ENCODE measurements around the gene A2M.

Gene A2M

GRCh38 chr12:9076733-9077132 lies 39.0 kb downstream of the A2M start:
- FAIRE-seq = no peak
- no peak for TF ChIP-seq TAF1 (IDR thresholded peaks at IDR 0.05; ENCODE audit: low read depth, low read length)
- TF ChIP-seq POU2F2 (IDR thresholded peaks at IDR 0.05; ENCODE audit: low read depth, low read length) = no peak
- no peak for TF ChIP-seq SPI1 (IDR thresholded peaks at IDR 0.05; ENCODE audit: low read depth, low read length)
- TF ChIP-seq PAX5 (IDR thresholded peaks at IDR 0.05; ENCODE audit: insufficient read depth, low read length, severe bottlenecking) = no peak
- DNase-seq (ENCODE audit: insufficient read length, low spot score) = no peak

DNA sequence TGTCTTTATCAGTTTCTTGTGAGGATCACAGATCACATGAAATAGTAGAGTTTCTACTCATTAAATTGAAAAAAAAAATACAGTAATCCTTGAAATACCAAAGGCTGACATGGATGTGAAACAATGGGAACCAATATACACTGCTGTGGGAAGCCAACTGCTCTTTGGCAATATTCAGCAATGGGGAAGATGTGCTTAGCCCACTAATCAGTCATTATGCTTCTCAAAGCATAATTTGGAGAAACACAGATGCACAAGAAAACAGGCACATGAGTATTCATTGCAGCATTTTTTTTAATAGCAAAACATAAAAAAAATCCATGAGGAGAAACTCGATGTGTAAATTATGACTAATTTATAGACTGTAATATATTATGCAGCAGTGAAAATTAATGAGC lies 40.6 kb downstream of the A2M start:
- FAIRE-seq = no peak

GRCh38 chr12:9074484-9075137 lies 41.1 kb downstream of the A2M start:
- TF ChIP-seq TAF1 (IDR thresholded peaks at IDR 0.05; ENCODE audit: low read depth, low read length) (no peak), PAX5 (IDR thresholded peaks at IDR 0.05; ENCODE audit: insufficient read depth, low read length, severe bottlenecking) (no peak), SPI1 (IDR thresholded peaks at IDR 0.05; ENCODE audit: low read depth, low read length) (no peak), POLR2AphosphoS5 (IDR thresholded peaks at IDR 0.05; ENCODE audit: low read depth, low read length) (no peak), POLR2A (IDR thresholded peaks at IDR 0.05; ENCODE audit: low read depth, low read length) (no peak), POU2F2 (IDR thresholded peaks at IDR 0.05; ENCODE audit: low read depth, low read length) (no peak)
- DNase-seq (ENCODE audit: insufficient read length, low spot score) (no peak), FAIRE-seq (no peak)

More for the DNA sequence above, 40.6 kb downstream of the A2M start:
- no peak for DNase-seq (ENCODE audit: insufficient read length, low spot score)
- TF ChIP-seq PAX5 (IDR thresholded peaks at IDR 0.05; ENCODE audit: insufficient read depth, low read length, severe bottlenecking) (no peak), SPI1 (IDR thresholded peaks at IDR 0.05; ENCODE audit: low read depth, low read length) (no peak), POLR2AphosphoS5 (IDR thresholded peaks at IDR 0.05; ENCODE audit: low read depth, low read length) (no peak), TAF1 (IDR thresholded peaks at IDR 0.05; ENCODE audit: low read depth, low read length) (no peak), POLR2A (IDR thresholded peaks at IDR 0.05; ENCODE audit: low read depth, low read length) (no peak), POU2F2 (IDR thresholded peaks at IDR 0.05; ENCODE audit: low read depth, low read length) (no peak)

DNA sequence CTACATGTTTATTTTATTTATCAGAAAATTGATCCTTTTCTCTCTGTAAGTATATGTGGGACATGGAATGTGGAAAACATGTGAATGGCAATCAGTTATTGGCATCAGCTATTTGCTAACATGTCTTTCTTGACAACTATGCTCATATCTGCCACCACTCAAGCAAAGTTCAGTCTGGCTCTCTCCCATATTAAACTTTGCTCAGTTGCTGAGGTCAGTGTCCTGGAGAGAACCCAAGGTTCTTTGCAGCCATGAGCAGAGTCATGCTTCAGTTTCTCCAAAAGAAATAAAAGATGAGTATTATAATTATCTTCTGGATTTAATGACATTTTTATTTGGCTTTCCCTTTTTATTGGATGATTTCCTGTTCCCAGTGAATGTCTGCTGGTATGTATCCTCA lies 42.6 kb downstream of the A2M start:
- FAIRE-seq (no peak), DNase-seq (ENCODE audit: insufficient read length, low spot score) (no peak)
- TF ChIP-seq SPI1 (IDR thresholded peaks at IDR 0.05; ENCODE audit: low read depth, low read length) (no peak), TAF1 (IDR thresholded peaks at IDR 0.05; ENCODE audit: low read depth, low read length) (no peak), POU2F2 (IDR thresholded peaks at IDR 0.05; ENCODE audit: low read depth, low read length) (no peak), POLR2AphosphoS5 (IDR thresholded peaks at IDR 0.05; ENCODE audit: low read depth, low read length) (no peak), POLR2A (IDR thresholded peaks at IDR 0.05; ENCODE audit: low read depth, low read length) (no peak), PAX5 (IDR thresholded peaks at IDR 0.05; ENCODE audit: insufficient read depth, low read length, severe bottlenecking) (no peak)

DNA sequence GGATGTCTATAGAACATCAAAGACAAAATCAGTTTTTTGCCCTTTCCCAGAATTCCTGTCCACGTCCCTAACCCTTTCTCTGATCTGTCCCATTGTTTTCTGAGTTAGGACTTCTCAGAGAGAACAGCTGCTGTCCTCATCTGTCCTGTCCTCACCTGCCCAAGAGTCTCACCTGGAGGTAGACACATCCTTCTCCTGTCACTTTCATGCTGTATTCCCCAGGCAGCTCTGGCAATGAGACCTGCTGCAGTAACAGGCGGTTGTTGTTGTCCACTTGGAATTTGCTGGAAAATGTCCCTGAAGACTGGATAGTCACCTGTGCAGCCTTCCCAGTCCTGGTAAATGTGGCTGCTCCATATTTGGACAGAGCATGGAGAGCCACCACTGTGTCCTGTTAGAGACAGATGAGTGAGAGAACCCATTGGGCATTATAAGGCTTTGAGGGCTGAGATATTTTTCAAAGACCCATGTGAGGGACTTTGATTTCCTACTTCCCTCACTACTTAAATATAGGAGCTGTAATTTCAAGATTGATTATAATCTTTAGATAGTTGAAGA lies 43.2 kb downstream of the A2M start:
- TF ChIP-seq POLR2A (IDR thresholded peaks at IDR 0.05; ENCODE audit: low read depth, low read length) (no peak), TAF1 (IDR thresholded peaks at IDR 0.05; ENCODE audit: low read depth, low read length) (no peak), POLR2AphosphoS5 (IDR thresholded peaks at IDR 0.05; ENCODE audit: low read depth, low read length) (no peak), SPI1 (IDR thresholded peaks at IDR 0.05; ENCODE audit: low read depth, low read length) (no peak), POU2F2 (IDR thresholded peaks at IDR 0.05; ENCODE audit: low read depth, low read length) (no peak), PAX5 (IDR thresholded peaks at IDR 0.05; ENCODE audit: insufficient read depth, low read length, severe bottlenecking) (no peak)
- FAIRE-seq (no peak), DNase-seq (ENCODE audit: insufficient read length, low spot score) (no peak)

DNA sequence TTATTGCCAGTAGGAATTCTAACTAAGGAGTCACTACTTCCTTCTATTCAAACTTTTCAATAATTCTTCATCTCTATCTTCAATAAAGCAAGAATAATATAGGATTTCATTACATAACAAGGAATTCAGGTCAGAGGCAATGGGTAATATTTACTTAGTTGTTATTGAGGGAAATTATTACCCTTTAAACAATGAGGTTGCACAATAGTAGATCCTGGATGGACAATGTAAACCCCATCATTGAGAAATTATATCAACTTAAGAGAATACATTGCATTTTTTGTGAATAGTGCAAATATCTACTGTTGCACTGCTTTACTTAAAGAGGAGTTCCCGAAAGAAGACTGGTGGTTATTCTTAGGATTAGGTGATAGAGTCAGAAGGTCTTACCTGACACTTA lies 43.8 kb downstream of the A2M start:
- FAIRE-seq (no peak), DNase-seq (ENCODE audit: insufficient read length, low spot score) (no peak)
- no peak for TF ChIP-seq POLR2A (IDR thresholded peaks at IDR 0.05; ENCODE audit: low read depth, low read length)
- no peak for TF ChIP-seq PAX5 (IDR thresholded peaks at IDR 0.05; ENCODE audit: insufficient read depth, low read length, severe bottlenecking)
- no peak for TF ChIP-seq POU2F2 (IDR thresholded peaks at IDR 0.05; ENCODE audit: low read depth, low read length)
- no peak for TF ChIP-seq TAF1 (IDR thresholded peaks at IDR 0.05; ENCODE audit: low read depth, low read length)
- TF ChIP-seq POLR2AphosphoS5 (IDR thresholded peaks at IDR 0.05; ENCODE audit: low read depth, low read length) = no peak
- TF ChIP-seq SPI1 (IDR thresholded peaks at IDR 0.05; ENCODE audit: low read depth, low read length) = no peak

DNA sequence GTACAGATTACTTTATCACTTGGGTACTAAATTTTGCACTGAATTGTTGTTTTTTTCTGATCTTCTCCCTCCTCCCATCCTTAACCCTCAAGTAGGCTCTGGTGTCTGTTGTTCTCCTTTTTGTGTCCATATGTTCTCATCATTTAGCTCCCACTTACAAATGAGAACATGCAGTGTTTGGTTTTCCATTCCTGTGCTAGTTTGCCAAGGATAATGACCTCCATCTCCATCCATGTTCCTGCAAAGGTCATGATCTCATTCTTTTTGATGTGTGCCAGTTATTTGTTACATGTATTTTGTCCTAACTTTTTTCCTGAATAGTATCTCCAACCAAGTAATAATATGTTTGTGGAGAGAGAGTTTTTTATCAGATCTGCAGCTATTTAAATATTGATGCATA lies 44.2 kb downstream of the A2M start:
- TF ChIP-seq PAX5 (IDR thresholded peaks at IDR 0.05; ENCODE audit: insufficient read depth, low read length, severe bottlenecking) = no peak
- FAIRE-seq (no peak), DNase-seq (ENCODE audit: insufficient read length, low spot score) (no peak)

GRCh38 chr12:9070351-9070750 lies 45.4 kb downstream of the A2M start:
- FAIRE-seq = no peak
- DNase-seq (ENCODE audit: insufficient read length, low spot score) = no peak
- no peak for TF ChIP-seq POLR2A (IDR thresholded peaks at IDR 0.05; ENCODE audit: low read depth, low read length)
- no peak for TF ChIP-seq POU2F2 (IDR thresholded peaks at IDR 0.05; ENCODE audit: low read depth, low read length)
- TF ChIP-seq PAX5 (IDR thresholded peaks at IDR 0.05; ENCODE audit: insufficient read depth, low read length, severe bottlenecking) = no peak
- no peak for TF ChIP-seq TAF1 (IDR thresholded peaks at IDR 0.05; ENCODE audit: low read depth, low read length)
- no peak for TF ChIP-seq POLR2AphosphoS5 (IDR thresholded peaks at IDR 0.05; ENCODE audit: low read depth, low read length)
- TF ChIP-seq SPI1 (IDR thresholded peaks at IDR 0.05; ENCODE audit: low read depth, low read length) = no peak

DNA sequence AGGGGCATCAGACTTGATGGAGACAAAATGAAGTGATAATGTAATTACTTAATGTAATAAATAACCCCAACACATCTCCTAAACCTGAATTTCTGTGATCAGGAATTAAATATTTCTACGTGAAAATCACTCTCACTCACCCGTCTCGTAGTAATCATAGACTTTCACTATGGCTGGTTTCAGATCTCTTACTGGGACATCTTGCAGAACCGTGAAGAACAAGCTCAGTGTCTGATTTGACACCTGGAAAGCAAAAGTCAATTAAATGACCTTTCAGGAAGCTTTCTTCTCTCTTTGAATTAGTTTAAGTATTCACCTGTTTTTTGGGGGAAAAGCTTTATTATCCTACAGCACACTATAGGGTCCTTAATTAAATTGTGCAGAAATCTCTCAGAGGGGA lies 47.1 kb downstream of the A2M start:
- DNase-seq (ENCODE audit: insufficient read length, low spot score) (no peak), FAIRE-seq (no peak)
- no peak for TF ChIP-seq SPI1 (IDR thresholded peaks at IDR 0.05; ENCODE audit: low read depth, low read length)
- no peak for TF ChIP-seq POU2F2 (IDR thresholded peaks at IDR 0.05; ENCODE audit: low read depth, low read length)
- no peak for TF ChIP-seq PAX5 (IDR thresholded peaks at IDR 0.05; ENCODE audit: insufficient read depth, low read length, severe bottlenecking)
- no peak for TF ChIP-seq POLR2A (IDR thresholded peaks at IDR 0.05; ENCODE audit: low read depth, low read length)
- no peak for TF ChIP-seq TAF1 (IDR thresholded peaks at IDR 0.05; ENCODE audit: low read depth, low read length)
- no peak for TF ChIP-seq POLR2AphosphoS5 (IDR thresholded peaks at IDR 0.05; ENCODE audit: low read depth, low read length)

- no peak for FAIRE-seq
- TF ChIP-seq SPI1 (IDR thresholded peaks at IDR 0.05; ENCODE audit: low read depth, low read length) = no peak
- no peak for TF ChIP-seq PAX5 (IDR thresholded peaks at IDR 0.05; ENCODE audit: insufficient read depth, low read length, severe bottlenecking)
- no peak for TF ChIP-seq TAF1 (IDR thresholded peaks at IDR 0.05; ENCODE audit: low read depth, low read length)
- no peak for DNase-seq (ENCODE audit: insufficient read length, low spot score)
These were observed 47.6 kb downstream of the A2M start for GRCh38 chr12:9068086-9068485.

All from GM12891 (cell line).